HG03469 (cell line): Measurements from ENCODE around the gene LIX1.

Experiments
- ATAC-seq: cut with Tn5 transposase; IDR thresholded peaks from one replicate; pipeline ENCODE4 v1.9.1; 2021; ENCODE audit warnings: mild to moderate bottlenecking, moderate library complexity, moderate number of reproducible peaks; ENCODE audit not compliant: unreplicated experiment

Gene LIX1

DNA sequence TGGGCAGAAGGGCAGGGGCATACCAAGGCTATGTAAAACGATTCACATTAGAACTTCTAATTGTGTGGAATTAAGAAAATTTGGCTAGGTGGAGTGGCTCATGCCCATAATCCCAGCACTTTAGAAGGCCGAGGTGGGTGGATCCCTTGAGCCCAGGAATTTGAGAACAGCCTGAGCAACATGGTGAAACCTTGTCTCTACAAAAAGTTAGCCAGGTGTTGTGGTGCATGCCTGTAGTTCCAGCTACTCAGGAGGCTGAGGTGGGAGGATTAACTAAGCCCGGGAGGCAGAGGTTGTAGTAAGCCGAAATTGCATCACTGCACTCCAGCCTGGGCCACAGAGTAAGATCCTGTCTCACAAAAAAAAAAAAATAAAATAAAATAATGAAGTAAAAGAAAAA lies 65.2 kb downstream of the LIX1 start:
- ATAC-seq, result no peak

GRCh38 chr5:97076098-97076497 lies 66.3 kb downstream of the LIX1 start:
- ATAC-seq, result no peak

DNA sequence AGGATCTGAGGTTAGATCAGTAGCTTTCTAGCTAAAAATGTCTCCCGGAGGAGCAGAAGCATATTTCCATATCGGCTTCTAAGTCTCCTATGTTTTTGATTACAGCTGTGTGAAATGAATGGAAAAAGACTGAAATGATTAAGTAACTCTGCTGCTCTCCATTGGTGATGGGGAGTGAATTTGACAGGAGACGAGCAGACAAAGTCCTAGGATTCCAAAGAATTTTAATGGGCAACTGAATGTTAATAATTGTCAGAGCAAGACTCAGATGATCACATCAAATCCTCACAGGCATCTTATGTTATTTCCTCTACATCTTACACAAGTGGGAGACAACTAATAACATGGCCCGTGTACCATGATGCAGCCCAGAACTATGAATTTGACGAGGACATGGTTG lies 66.8 kb downstream of the LIX1 start:
- ATAC-seq, result no peak

GRCh38 chr5:97074859-97075489 lies 67.4 kb downstream of the LIX1 start:
- no peak for ATAC-seq

GRCh38 chr5:97073420-97073819 lies 69.0 kb downstream of the LIX1 start:
- ATAC-seq, result no peak

GRCh38 chr5:97072696-97073095 lies 69.7 kb downstream of the LIX1 start:
- no peak for ATAC-seq

DNA sequence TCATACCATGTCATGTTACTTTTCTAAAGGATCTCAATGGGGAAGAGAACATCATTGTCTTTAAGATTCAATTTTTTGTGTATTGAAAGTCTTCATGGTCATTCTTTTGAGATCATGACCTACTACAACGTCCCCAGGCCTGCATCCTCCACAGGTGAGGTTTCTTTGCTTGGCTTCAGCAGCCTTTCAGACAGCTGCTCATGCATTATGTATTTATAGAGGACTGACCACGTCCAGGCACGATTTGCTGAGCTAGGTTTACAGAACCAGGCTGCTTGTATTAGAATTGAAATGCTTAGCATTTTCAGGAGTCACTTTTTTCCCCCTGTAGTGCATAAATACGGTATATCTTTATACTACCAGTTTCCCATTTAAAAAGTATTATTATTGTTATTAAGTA lies 70.4 kb downstream of the LIX1 start:
- ATAC-seq, result no peak

DNA sequence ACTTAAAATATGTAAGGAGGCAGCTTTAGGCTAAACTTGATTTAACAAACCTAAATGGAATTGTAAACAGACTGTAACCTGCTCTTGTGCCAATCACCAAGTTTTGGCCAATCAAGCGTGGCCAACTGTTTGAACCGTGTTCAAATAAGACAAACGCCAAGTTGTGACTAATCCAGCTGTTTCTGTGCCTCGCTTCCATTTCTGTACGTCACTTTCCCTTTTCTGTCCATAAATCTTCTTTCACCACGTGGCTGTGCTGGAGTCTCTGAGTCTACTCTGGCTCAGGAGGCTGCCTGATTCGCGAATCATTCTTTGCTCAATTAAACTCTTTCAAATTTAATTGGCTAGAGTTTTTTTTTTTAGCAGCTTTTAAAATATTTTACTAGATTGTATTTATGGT lies 71.3 kb downstream of the LIX1 start:
- ATAC-seq, result no peak

DNA sequence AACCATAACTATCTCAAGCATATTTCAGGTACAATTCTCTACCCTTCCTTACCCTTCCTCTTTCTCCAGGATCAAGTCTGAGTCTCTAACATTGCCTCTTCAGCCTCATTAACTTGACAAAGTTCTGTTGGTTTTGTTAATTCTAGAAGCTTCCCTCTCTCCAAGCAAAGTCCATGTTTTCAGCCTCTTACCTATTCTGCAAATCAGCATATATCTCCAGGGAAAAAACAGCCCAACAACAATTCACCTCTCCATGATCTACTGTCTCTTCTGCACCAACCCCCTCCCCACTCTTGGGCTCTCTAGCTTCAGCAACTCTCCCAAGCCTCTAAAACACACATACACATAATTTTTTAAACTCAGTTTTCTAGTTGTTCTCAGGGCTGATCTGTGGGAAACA lies 72.2 kb downstream of the LIX1 start:
- no peak for ATAC-seq

- no peak for ATAC-seq
Measured at GRCh38 chr5:97067296-97067850, 75.0 kb downstream of the LIX1 start.

DNA sequence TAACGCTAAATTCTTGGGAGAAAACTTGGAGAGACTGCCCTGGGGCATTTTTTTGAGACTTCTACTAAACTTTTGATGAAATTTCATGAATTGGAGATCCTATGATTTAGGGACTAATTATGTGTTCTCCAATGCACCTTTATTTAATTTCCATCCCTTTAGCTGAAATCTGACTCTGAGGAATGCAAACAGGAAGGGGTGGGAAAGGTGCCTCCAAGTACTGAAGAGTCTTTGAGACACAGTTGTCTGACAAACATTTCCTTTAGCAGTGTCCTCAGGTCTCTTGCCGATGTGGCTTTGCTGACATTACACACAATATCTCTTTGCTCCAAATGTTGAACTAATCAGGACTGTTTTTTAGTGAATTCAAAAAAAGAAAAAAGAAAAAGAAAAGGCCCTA lies 76.9 kb downstream of the LIX1 start:
- ATAC-seq, result no peak

DNA sequence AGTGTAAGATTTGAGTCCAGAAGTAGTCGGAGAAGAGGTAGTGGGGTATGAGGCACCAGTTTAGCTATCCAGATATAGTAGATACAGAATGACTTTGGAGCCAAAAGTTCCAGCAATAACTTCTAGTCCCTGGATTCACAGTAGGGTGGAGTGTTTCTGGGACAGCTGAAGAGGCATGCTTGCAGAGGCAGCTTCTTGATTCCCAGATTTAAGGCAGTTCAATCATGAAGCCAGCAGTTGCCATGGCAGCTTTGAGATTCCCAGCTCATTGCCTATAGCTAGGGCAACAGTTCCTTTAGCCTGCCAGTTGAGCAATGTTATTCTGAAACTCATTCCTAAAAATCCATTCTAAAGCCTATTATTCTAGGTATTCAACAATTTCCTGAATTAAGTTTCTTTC lies 79.2 kb downstream of the LIX1 start:
- ATAC-seq, result no peak

GRCh38 chr5:97062046-97062445 lies 80.4 kb downstream of the LIX1 start:
- ATAC-seq, result no peak

- no peak for ATAC-seq
Measured at GRCh38 chr5:97056263-97056662, 86.1 kb downstream of the LIX1 start.

DNA sequence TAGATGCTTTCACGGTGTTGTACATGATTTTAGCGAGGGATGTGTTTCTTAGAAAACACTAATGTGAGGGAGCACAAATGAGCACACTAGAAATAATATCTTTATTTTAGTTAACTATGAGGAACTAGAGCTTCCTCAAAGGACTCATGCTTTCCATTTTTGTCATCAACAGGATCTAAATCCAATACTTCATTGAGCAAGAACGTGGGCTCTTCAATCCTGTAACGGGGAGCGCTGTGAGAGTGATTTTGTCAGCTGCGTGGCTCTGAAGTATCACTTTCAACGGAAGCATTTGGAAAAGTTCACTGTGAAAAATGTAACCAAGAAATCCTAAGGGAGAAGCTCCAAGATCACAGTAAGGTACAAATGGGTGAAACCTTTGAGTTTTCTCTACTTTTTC lies 93.2 kb downstream of the LIX1 start:
- no peak for ATAC-seq

DNA sequence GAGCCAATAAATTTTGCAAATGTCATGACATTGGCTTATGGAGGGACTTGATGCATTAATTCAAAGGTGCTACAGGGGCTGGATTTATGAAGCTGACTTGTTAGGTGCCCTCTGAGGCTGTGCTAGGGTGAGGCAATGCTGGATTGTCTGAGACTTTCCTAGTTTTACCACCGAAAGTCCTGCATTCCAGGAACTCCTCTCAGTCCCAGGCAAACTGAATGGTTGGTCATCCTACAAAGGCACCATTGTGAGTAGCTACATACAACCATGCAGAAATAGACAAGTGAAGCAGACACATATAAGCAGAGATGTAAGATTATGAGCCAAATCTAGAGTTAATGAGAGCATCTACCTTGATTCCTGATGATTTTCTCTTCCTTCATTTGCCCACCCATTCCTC lies 95.3 kb downstream of the LIX1 start:
- ATAC-seq, result no peak

DNA sequence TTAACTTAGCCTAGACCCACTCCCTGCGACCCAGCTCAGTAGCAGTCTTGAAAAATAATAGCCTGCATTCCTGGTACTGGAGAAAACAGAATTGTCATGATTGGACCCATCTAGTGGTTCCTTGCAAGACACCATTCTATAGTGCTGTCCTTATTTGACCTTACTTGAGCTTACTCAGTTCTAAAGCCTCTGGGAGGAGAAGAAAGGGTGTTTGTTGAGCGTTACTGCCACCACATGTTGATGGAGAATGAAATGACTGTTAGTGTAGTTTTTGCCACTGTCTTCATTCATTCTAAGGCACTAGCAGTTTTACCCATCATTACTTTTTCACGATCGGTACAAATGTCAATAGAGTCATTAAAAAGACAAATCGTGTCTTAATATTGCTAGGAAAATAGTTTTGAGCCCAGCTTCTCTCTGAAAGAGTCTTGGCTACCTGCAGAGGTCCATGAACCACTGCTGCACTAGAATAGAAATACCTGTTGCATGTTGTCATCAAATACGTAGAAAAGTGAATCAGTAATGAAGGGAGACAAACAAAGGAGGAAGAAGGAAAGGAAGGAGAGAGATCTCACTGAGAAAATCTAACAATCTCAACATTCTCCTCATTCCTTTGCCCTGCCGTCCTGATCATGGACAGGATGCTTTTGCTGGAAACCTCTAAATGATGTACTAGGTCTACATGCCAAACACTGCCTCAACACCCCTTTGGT lies 96.0 kb downstream of the LIX1 start:
- no peak for ATAC-seq

GRCh38 chr5:97044052-97044451 lies 98.4 kb downstream of the LIX1 start:
- no peak for ATAC-seq

DNA sequence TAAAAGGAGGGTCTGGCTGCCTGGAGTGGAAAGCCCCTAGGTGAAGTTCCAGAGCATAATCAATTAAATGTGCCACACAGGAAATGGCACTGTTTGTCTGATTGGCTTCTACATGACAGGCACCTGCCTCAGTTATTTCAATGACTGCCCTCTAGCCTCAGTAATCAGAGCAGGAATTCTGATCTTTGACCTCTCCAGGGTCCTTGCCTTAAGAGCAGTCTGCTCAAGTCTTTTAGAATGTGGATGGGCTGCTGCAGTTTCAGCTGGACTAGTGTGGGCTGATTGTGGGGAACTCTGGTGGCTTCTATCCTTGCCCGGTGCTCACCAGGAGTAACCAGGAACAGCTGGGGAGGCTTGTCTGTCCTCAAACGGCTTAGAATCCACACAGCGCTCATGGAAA lies 98.9 kb downstream of the LIX1 start:
- ATAC-seq, result no peak

GRCh38 chr5:97042996-97043395 lies 99.4 kb downstream of the LIX1 start:
- ATAC-seq, result no peak
